ENCODE data around the gene ZNF878.

GRCh38 chr19:12052497-12053169 lies at the start of gene ZNF878:
- TF ChIP-seq CTCF (IDR thresholded peaks at IDR 0.05) (peak; percentile 38; the same call in 1 of the 2 replicates), SIN3A (IDR thresholded peaks at IDR 0.05; ENCODE audit: borderline replicate concordance, insufficient read depth, low read depth, low read length) (0 out of 2 replicates have a peak, but pooled peaks have one; percentile 67), REST (IDR thresholded peaks at IDR 0.05; ENCODE audit: insufficient read depth in 1 of 2, low read depth in 2 of 2, low read length in 1 of 2) (no peak)
